Mucosa of rectum (tissue), 2 donors: Measurements from ENCODE around the gene COL6A1.

ENCODE experiments used
- H3K27ac ChIP-seq, 2 donors: one replicate each; pipeline ENCODE4 v1.7.0; 2013; ENCODE audit warnings: inconsistent platforms in 2 of 2, low read depth in 2 of 2, low read length in 2 of 2
- H3K27me3 ChIP-seq, 2 donors: one replicate each; pipeline ENCODE4 v1.7.0; 2013; ENCODE audit warnings: low read length in 2 of 2; ENCODE audit not compliant: control insufficient read depth in 2 of 2, insufficient read depth in 2 of 2
- H3K36me3 ChIP-seq, 2 donors: one replicate each; pipeline ENCODE4 v1.7.0; 2013; ENCODE audit warnings: low read length in 2 of 2; ENCODE audit not compliant: control insufficient read depth in 2 of 2, insufficient read depth in 2 of 2
- H3K4me1 ChIP-seq, 2 donors: one replicate each; pipeline ENCODE4 v1.7.0; 2013; ENCODE audit warnings: low read length in 2 of 2, mild to moderate bottlenecking in 1 of 2; ENCODE audit not compliant: control insufficient read depth in 2 of 2, insufficient read depth in 2 of 2
- H3K4me3 ChIP-seq, 2 donors: one replicate each; pipeline ENCODE4 v1.7.0; 2013; ENCODE audit warnings: low read length in 2 of 2
- H3K9ac ChIP-seq, 2 donors: one replicate each; pipeline ENCODE4 v1.7.0; 2013; ENCODE audit warnings: low read length in 2 of 2, low read depth in 1 of 2, mild to moderate bottlenecking in 1 of 2
- H3K9me3 ChIP-seq, 2 donors: one replicate each; pipeline ENCODE4 v1.7.0; 2013; ENCODE audit warnings: low read length in 2 of 2; ENCODE audit not compliant: control insufficient read depth in 2 of 2
- donor health status: healthy.
- donor health status: Normal muscosa, but diverticular disease.

The COL6A1 gene

GRCh38 chr21:45966791-45967394, 14.7 kb upstream of the COL6A1 start:
- no peaks in the 10 kb centered on the region for H3K9me3 ChIP-seq

GRCh38 chr21:45969921-45970673, 11.5 kb upstream of the COL6A1 start:
- H3K27me3 ChIP-seq, result peaks cover 20 to 25% of the 10 kb centered on the region in 2 donors
- H3K9ac ChIP-seq, result no peak overlapping the region
- no peak overlapping the region for H3K4me3 ChIP-seq
- H3K36me3 ChIP-seq, result no peaks in the 10 kb centered on the region
- no peaks in the 10 kb centered on the region for H3K9me3 ChIP-seq
- H3K27ac ChIP-seq, result no peak overlapping the region
- H3K4me1 ChIP-seq, result peaks cover 14 to 22% of the 10 kb centered on the region in 2 donors

More at GRCh38 chr21:45966791-45967394, 14.7 kb upstream of the COL6A1 start:
- peaks cover 2 to 5% of the 10 kb centered on the region in 2 donors for H3K4me1 ChIP-seq
- H3K27me3 ChIP-seq, result peaks cover 2 to 6% of the 10 kb centered on the region in 2 donors
- H3K4me3 ChIP-seq, result no peak overlapping the region
- H3K36me3 ChIP-seq, result no peaks in the 10 kb centered on the region
- H3K27ac ChIP-seq, result no peak overlapping the region
- H3K9ac ChIP-seq, result no peak overlapping the region

DNA sequence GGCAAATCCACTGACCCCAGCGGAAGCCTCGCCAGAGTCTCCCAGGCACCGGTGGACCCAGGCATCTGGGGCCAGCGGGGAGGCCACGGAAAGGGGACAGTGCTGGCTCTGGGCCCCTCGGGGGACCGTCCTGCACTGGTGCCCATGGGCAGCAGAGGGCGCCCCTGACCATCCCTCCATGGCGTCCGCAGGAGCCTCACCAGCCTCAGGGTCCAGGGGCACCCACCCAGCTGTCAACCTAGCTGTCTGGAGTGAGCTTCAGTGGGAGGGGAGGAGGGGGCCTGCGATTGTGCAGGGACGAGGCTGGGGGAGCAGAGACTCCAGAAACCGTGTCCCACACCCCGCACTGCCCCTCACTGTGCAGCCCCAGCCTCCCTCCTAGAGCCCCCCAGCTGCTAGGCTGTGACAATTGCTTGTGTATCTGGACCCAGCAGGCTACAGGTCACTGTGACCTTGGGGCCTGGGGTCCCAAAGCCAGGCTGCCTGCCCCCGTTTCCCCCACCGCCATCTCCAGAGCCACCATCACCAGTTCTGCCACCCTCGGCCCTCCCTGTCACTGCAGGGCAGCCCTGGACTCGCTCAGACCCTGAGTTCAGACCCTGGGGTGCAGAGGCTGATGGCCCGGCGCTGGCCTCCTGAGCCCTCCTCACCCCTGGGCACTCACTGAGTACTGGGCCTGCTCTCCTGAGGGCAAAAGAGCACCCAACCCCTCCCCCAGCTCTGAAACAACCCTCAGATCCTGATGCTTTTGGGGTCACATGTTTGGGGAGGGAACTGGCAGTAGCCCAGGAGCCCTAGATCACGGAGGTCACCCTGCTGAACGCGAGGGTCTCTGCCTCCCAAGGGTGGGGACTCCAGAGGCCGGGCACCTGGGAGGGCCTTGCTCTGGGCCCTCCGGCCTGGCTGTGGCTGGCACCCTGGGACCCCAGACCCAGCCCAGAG, 10.6 kb upstream of the COL6A1 start:
- Histone ChIP-seq H3K9ac (peak overlapping the region in 1 of 2 donors; percentile 41), H3K36me3 (no peaks in the 10 kb centered on the region), H3K27ac (peak overlapping the region; percentile 25 to 88), H3K9me3 (no peaks in the 10 kb centered on the region), H3K27me3 (peaks cover 23 to 28% of the 10 kb centered on the region in 2 donors), H3K4me1 (peaks cover 14 to 25% of the 10 kb centered on the region in 2 donors), H3K4me3 (no peak overlapping the region)

GRCh38 chr21:45971616-45972352, 9.8 kb upstream of the COL6A1 start:
- Histone ChIP-seq H3K9ac (peak overlapping the region; percentile 41 to 54), H3K4me1 (peaks cover 14 to 25% of the 10 kb centered on the region in 2 donors), H3K36me3 (no peaks in the 10 kb centered on the region), H3K27me3 (peaks cover 23 to 32% of the 10 kb centered on the region in 2 donors), H3K4me3 (no peak overlapping the region), H3K27ac (peak overlapping the region; percentile 81 to 88), H3K9me3 (no peaks in the 10 kb centered on the region)

DNA sequence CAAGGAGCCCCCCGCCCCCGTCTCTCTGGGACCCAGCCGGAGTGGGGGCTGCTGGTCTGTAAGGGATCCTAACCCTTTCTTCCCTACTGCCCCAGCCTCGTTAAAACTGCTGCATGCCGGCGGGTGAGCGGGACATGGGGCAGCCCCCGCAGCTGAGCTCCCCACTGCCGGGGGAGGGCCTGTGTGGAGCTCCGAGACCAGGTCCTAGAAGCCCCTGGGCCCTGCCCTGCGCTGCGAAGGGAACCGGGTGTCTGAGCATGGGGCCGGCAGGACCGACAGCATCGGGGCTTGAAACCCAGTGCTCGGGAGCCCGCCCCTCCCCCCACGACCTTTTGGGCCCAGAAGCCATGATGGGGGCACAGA, 9.2 kb upstream of the COL6A1 start:
- H3K4me1 ChIP-seq, result peaks cover 14 to 25% of the 10 kb centered on the region in 2 donors
- no peak overlapping the region for H3K4me3 ChIP-seq
- H3K27me3 ChIP-seq, result peaks cover 23 to 32% of the 10 kb centered on the region in 2 donors
- no peaks in the 10 kb centered on the region for H3K36me3 ChIP-seq
- peak overlapping the region in 1 of 2 donors; percentile 54 for H3K9ac ChIP-seq
- peak overlapping the region; percentile 81 to 88 for H3K27ac ChIP-seq
- H3K9me3 ChIP-seq, result no peaks in the 10 kb centered on the region

DNA sequence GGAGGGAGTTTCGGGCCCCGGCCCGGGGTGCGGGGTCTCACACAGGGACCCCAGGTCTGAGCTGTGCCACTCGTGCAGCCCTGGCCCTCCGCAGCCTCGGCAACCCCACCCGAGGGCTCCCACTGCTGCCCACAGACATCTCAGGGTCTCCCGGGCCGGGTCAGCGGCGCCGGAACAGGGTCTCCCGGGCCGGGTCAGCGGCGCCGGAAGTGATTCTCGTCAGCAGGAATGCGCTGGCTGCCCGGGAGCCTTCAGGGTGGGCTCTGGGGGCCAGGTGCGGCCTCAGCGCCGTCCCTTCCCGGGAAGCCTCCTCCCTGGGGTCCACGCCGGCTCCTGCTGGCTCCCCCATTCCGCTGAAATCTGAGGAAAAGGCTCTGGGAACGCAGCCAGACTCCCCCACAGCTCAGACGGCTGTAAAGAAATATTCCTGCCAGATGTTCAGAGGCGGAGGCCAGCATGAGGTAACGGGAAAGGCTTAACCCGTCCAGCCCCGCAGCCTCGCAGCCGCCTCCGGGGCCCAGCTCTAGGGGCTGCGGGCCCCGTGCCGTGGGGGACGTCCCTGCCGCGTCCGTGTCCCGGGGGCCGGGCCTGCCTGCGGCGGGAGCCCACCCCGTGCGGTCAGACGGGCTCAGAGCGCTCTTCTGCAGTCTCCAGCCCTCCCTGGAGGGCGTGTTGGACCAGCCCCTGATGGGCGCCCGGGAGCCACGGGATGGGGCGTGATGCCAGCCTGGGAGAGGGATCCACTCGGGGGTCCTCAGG, 8.7 kb upstream of the COL6A1 start:
- Histone ChIP-seq H3K27me3 (peaks cover 23 to 32% of the 10 kb centered on the region in 2 donors), H3K27ac (peak overlapping the region; percentile 81 to 88)

GRCh38 chr21:45973475-45974072, 8.0 kb upstream of the COL6A1 start:
- Histone ChIP-seq H3K9ac (peak overlapping the region; percentile 24 to 54), H3K36me3 (no peaks in the 10 kb centered on the region), H3K4me3 (peak overlapping the region; percentile 51 to 55), H3K9me3 (no peaks in the 10 kb centered on the region), H3K4me1 (peaks cover 14 to 25% of the 10 kb centered on the region in 2 donors), H3K27ac (peak overlapping the region; percentile 81 to 88), H3K27me3 (peaks cover 23 to 32% of the 10 kb centered on the region in 2 donors)

More for the DNA sequence above, 8.7 kb upstream of the COL6A1 start:
- H3K9ac ChIP-seq, result peak overlapping the region in 1 of 2 donors; percentile 54
- no peaks in the 10 kb centered on the region for H3K36me3 ChIP-seq
- H3K9me3 ChIP-seq, result no peaks in the 10 kb centered on the region
- H3K4me3 ChIP-seq, result peak overlapping the region; percentile 51 to 55
- peaks cover 14 to 25% of the 10 kb centered on the region in 2 donors for H3K4me1 ChIP-seq

DNA sequence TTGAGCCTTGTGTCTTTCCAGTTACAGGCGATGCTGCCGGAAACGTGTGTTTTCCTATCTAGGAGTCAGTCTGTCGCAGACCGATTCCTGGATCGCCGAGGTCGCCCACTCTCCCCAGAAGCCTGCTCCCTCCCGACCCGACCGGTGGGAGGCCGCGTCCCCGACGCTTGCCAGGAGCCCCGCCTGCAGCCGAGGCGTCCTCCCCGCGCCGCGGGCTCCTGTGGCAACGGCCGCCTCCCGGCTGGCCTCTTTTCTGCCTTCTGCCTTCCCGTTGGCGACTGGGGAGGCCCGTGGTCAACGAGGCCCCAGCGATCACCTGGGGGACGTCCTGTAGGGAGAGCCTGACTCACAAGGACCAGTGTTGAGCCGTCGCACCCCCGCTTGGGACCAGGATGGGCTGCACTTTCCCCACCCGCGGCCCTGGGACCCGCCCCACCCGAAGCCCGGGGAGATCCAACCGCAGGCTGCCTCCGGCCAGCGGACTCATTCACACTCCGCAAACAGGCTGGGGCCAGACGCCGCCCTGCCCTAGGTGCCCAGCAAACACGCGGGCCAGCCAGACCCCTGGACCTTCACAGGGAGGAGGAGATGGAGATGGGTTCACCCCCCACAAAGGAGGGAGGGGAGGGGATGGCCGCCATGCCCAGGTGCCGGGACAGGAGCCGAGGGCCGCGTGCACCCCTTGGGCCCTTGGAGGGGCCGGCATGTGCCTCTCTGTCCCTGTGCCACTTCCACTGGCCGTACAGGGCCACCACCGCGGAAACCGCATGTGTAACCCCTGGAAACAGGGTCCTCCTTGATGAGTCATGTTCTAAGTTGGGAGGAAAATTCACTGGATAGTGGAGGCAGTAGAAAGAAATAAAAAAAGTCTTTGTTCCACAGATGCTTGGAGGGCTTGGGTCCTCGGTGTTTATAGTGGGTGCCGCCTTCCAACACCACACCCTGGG, 7.2 kb upstream of the COL6A1 start:
- H3K4me1 ChIP-seq, result peaks cover 14 to 25% of the 10 kb centered on the region in 2 donors
- H3K27ac ChIP-seq, result peak overlapping the region; percentile 81 to 88
- no peaks in the 10 kb centered on the region for H3K36me3 ChIP-seq
- H3K27me3 ChIP-seq, result peaks cover 24 to 32% of the 10 kb centered on the region in 2 donors
- peak overlapping the region; percentile 1 to 47 for H3K9ac ChIP-seq
- H3K9me3 ChIP-seq, result no peaks in the 10 kb centered on the region
- peak overlapping the region; percentile 51 to 55 for H3K4me3 ChIP-seq
